NT2/D1 (cell line): ENCODE measurements around the gene NAA15.

Experiments used
- DNase-seq: peaks from one replicate; pipeline ENCODE4 v3.0.0-alpha.2; 2011; ENCODE audit warnings: low read depth, low spot score
- H3K27me3 ChIP-seq: 2 replicates; pipeline ENCODE4 v1.6.0; 2011; ENCODE audit warnings: mild to moderate bottlenecking; ENCODE audit not compliant: insufficient read length, insufficient read depth
- H3K36me3 ChIP-seq: 2 replicates; pipeline ENCODE4 v1.6.1; 2011; ENCODE audit warnings: mild to moderate bottlenecking, low read length, mixed read lengths; ENCODE audit not compliant: insufficient read depth, insufficient read length
- H3K4me1 ChIP-seq: 2 replicates; pipeline ENCODE4 v1.5.1; 2011; ENCODE audit not compliant: insufficient read depth, insufficient read length
- H3K4me3 ChIP-seq: 2 replicates; pipeline ENCODE4 v1.5.1; 2011; ENCODE audit warnings: low read depth; ENCODE audit not compliant: insufficient read length
- H3K9ac ChIP-seq: 2 replicates; pipeline ENCODE4 v1.6.0; 2011; ENCODE audit warnings: low read depth; ENCODE audit not compliant: insufficient read length
- H3K9me3 ChIP-seq: 2 replicates; pipeline ENCODE4 v1.5.1; 2011; ENCODE audit warnings: mild to moderate bottlenecking, low read length; ENCODE audit not compliant: insufficient read depth
- SUZ12 ChIP-seq: IDR thresholded peaks from 2 replicates; pipeline ENCODE4 v1.6.1; 2011; ENCODE audit not compliant: insufficient read length, insufficient read depth; ENCODE audit errors: extremely low read depth
- YY1 ChIP-seq: IDR thresholded peaks from 2 replicates; pipeline ENCODE4 v1.6.1; 2011; ENCODE audit not compliant: insufficient read length, insufficient read depth
- ZNF274 ChIP-seq: IDR thresholded peaks from 2 replicates; pipeline ENCODE4 v1.6.1; 2011; ENCODE audit warnings: mild to moderate bottlenecking, low read depth, low read length

Gene NAA15

GRCh38 chr4:139282065-139282720 is 19.1 kb upstream of the NAA15 start:
- Histone ChIP-seq H3K4me1 (no peaks in the 10 kb centered on the region), H3K4me3 (no peak overlapping the region), H3K9ac (no peak overlapping the region), H3K27me3 (peaks cover 39% of the 10 kb centered on the region), H3K36me3 (no peaks in the 10 kb centered on the region), H3K9me3 (no peaks in the 10 kb centered on the region)
- DNase-seq: no peak
- no peak for TF ChIP-seq YY1
- no peak for TF ChIP-seq SUZ12
- no peak for TF ChIP-seq ZNF274

DNA sequence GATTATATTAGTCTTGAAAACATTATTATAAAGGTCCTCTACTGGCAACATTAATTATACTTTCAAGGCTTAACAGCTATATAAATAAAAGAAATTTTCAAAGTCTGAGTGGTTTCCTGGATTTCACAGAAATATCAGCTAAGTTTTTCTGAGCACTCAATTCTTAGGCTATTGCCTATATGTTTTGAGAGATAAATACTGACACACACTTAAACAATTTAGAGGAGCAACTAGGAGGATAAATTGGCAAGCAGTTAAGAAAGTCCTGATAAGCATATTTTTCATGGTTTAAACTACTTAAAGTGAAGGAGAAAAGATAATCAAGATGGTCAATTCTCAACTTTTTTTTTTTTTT is 18.6 kb upstream of the NAA15 start:
- H3K9ac ChIP-seq: no peak overlapping the region
- DNase-seq: no peak
- no peaks in the 10 kb centered on the region for H3K36me3 ChIP-seq
- TF ChIP-seq SUZ12: no peak
- TF ChIP-seq ZNF274: no peak
- no peak for TF ChIP-seq YY1
- H3K4me3 ChIP-seq: no peak overlapping the region
- peaks cover 34% of the 10 kb centered on the region for H3K27me3 ChIP-seq
- no peaks in the 10 kb centered on the region for H3K4me1 ChIP-seq
- no peaks in the 10 kb centered on the region for H3K9me3 ChIP-seq

GRCh38 chr4:139286186-139286698 is 15.1 kb upstream of the NAA15 start:
- Histone ChIP-seq H3K36me3 (peaks cover 19% of the 10 kb centered on the region), H3K9me3 (no peaks in the 10 kb centered on the region), H3K27me3 (peaks cover under 1% of the 10 kb centered on the region), H3K4me3 (no peak overlapping the region), H3K9ac (no peak overlapping the region), H3K4me1 (no peaks in the 10 kb centered on the region)
- TF ChIP-seq ZNF274 (no peak), SUZ12 (no peak), YY1 (no peak)
- no peak for DNase-seq

- H3K9me3 ChIP-seq: no peaks in the 10 kb centered on the region
- no peaks in the 10 kb centered on the region for H3K4me1 ChIP-seq
- H3K4me3 ChIP-seq: peak overlapping the region; percentile 76
- TF ChIP-seq ZNF274: no peak
- peak; percentile 77 for TF ChIP-seq YY1
- peak overlapping the region; percentile 83 for H3K9ac ChIP-seq
- H3K27me3 ChIP-seq: no peaks in the 10 kb centered on the region
- H3K36me3 ChIP-seq: peaks cover 20% of the 10 kb centered on the region
- peak; percentile 82 for DNase-seq
Measured at GRCh38 chr4:139295206-139295941, 5.9 kb upstream of the NAA15 start.

GRCh38 chr4:139295942-139296299 is 5.4 kb upstream of the NAA15 start:
- Histone ChIP-seq H3K27me3 (no peaks in the 10 kb centered on the region), H3K36me3 (peaks cover 15% of the 10 kb centered on the region), H3K4me1 (no peaks in the 10 kb centered on the region), H3K4me3 (no peak overlapping the region), H3K9me3 (no peaks in the 10 kb centered on the region), H3K9ac (no peak overlapping the region)
- no peak for DNase-seq
- no peak for TF ChIP-seq YY1
- no peak for TF ChIP-seq ZNF274
- TF ChIP-seq SUZ12: no peak

DNA sequence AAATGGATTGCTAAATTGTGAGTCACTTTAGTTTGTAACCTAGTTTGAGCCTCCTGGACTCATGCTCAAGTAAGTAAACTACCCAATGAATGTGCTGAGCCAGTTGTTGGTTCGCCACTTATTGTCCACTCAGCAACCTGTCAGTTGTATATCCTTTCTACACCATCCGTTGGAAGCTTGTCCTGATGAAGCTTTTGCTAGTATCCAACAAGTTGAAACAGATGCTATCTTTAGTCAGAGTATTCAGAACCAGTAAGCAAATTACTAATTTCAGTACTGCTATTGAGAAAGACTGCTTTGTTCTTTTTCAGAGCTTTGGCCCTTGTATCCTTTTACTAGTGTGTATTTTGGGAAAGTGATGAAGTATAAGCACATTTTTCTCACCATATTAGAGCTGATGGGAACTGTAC is 4.3 kb upstream of the NAA15 start:
- Histone ChIP-seq H3K36me3 (peaks cover 12% of the 10 kb centered on the region), H3K4me1 (no peaks in the 10 kb centered on the region), H3K9ac (no peak overlapping the region), H3K9me3 (no peaks in the 10 kb centered on the region), H3K27me3 (no peaks in the 10 kb centered on the region), H3K4me3 (no peak overlapping the region)
- TF ChIP-seq SUZ12 (no peak), ZNF274 (no peak), YY1 (no peak)
- DNase-seq: no peak

- DNase-seq: no peak
- Histone ChIP-seq H3K4me1 (no peaks in the 10 kb centered on the region), H3K4me3 (peak overlapping the region; percentile 93), H3K36me3 (peaks cover 13% of the 10 kb centered on the region), H3K9ac (peak overlapping the region; percentile 4), H3K27me3 (no peaks in the 10 kb centered on the region), H3K9me3 (peaks cover under 1% of the 10 kb centered on the region; the same call in 1 of the 2 replicates)
- no peak for TF ChIP-seq ZNF274
- TF ChIP-seq SUZ12: no peak
- TF ChIP-seq YY1: no peak
Measured at GRCh38 chr4:139299536-139299935, 1.8 kb upstream of the NAA15 start.
